Left renal pelvis (tissue), 4 donors: ENCODE results near the gene SNAP47. TPM values are rescaled to one million over a fixed set of nuclear protein-coding genes. Genes with fewer than 3 reads are reported as not detected.

Experiments used
- DNase-seq, 4 donors: peaks; one replicate each; pipeline ENCODE4 v3.0.0-alpha.2; 2013; ENCODE audit warnings: low read depth in 4 of 4, low spot score in 3 of 4
- polyA plus RNA-seq, 4 donors: library from polyadenylated mRNA; unstranded; fragments of 120-200 nt; gene quantifications; one replicate each; pipeline ENCODE4 v1.2.1, GENCODE V29; 2013; ENCODE audit not compliant: insufficient read length in 4 of 4

Gene SNAP47
- polyA plus RNA-seq, 4 donors: 30.3 to 45.0 (median 43.2) TPM

- no peak for DNase-seq
These were observed 13.4 kb downstream of the SNAP47 start for GRCh38 chr1:227748496-227749182.

DNA sequence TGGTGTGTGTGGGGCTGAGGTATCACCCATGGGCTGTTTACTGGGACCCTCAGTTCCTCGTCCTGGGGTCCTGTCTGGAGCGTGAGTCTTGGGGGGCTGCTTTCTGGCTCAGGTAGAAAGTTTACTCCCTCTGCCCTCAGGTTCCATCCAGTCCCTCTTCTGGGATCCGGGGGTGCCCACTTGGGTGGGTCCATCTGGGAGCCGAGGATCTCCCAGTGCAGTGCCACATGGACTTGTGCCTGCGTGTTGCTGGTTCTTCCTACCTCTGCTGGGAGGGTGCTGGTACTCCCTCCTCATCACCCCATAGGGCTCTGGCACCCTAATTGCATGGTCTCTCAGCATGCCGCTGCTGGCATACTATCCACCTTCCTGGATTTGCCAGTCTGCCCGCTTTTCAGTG, 14.0 kb downstream of the SNAP47 start:
- no peak for DNase-seq

GRCh38 chr1:227749916-227750710, 14.9 kb downstream of the SNAP47 start:
- no peak for DNase-seq

DNA sequence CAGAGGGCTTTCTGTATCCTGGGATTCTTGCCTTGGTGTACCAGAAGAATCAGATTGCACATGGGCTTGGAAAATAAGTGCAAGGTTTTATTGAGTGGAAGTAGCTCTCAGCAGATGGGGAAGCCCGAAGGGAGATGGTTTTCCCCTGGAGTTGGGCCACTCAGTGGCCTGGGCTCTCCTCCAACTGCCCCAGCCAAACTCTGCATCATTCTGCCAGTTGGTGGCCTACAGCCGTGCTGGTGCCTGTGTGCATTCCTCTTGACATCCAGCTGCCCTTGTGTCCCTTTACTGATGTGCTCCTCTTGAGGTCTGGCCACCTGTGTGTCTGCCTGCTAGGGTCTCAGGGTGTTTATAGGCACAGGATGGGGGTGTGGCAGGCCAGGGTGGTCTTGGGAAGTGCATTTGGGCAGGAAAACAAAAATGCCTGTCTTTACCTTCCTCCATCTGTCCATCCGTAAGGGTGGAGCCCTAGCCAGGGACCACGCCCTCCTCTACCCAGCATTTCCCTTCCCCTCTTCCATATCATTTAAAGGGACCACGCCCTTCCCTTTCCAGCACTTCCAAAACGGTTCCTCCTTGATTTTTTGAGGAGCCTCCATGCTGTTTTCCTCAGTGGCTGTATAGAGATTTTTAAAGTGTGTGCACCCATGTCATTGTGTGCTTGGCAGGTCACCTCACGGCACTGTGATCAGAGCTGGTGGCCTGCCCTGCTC, 18.9 kb downstream of the SNAP47 start:
- no peak for DNase-seq

DNA sequence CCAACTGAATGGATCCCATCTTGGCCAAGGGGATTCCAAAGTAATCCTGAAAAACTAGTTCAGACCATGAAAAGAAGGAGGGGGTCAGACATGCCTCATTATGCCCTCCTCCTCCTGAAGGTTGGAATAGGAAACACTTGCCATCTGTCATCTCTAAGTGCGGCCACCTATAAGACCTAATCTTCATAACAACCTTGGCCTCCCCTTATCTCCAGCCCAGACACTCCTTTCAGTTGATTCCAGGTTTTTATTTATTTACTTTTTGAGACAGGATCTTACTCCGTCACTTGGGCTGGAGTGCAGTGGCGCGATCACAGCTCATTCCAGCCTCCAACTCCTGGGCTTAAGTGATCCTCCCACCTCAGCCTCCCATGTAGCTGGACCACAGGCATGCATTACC, 19.7 kb downstream of the SNAP47 start:
- DNase-seq: no peak

DNA sequence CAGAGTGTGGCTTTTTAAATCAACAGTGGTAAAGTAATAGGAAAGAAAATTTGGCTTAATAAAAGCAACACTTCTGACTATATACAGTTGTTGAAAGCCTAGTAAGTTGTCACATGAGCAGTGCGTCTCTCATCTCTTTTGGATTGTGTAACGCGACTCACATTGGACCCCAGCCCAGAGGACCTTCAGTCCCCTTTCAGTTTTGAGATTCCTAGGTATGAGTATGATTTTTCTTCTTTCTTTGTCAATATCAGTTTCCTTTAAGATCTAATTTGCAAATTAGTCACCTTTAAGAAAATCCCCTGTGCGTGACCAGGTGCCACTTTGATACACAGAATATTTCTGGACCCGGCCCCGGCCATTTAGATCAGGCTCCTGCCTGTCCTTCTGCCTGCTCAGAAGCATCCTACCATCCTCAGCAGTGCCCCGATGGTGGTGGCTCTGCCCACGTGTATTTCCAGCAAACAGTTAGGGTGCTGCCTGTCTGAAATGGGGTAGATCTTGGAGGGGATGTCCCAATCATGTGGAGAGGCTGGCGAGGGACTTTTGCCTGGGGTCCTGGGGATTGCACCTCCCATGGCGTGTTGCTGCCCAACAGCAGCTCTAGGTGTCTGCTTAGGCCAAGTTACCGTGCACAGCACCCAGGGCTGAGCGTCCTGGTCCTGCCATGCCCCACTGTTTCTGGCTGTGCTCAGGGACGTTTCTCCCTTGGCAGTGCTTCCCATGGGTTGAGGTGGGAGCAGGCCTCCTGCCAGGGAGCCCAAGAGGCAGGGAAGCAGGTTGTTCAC, 21.1 kb downstream of the SNAP47 start:
- no peak for DNase-seq

- no peak for DNase-seq
These were observed 22.5 kb downstream of the SNAP47 start for GRCh38 chr1:227757781-227758180.

DNA sequence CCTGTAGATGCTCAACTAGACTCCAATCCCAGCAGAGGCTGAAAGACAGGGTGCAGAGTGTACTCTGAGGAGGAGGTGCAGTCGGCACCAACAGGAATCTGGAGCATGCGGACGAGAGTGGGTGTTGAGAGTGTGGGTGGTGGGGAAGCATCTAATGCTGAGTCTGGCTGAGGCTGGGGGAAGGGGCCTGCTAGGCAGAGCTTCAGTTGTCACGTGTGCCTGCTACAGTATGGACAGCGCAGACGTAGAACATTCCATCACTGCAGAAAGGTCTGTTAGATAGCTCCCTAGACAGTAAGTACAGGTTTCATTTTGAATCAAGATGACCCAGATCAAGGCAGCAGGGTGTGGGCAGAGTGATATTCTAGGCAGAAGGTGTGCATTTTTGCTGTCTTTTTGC, 23.1 kb downstream of the SNAP47 start:
- no peak for DNase-seq

DNA sequence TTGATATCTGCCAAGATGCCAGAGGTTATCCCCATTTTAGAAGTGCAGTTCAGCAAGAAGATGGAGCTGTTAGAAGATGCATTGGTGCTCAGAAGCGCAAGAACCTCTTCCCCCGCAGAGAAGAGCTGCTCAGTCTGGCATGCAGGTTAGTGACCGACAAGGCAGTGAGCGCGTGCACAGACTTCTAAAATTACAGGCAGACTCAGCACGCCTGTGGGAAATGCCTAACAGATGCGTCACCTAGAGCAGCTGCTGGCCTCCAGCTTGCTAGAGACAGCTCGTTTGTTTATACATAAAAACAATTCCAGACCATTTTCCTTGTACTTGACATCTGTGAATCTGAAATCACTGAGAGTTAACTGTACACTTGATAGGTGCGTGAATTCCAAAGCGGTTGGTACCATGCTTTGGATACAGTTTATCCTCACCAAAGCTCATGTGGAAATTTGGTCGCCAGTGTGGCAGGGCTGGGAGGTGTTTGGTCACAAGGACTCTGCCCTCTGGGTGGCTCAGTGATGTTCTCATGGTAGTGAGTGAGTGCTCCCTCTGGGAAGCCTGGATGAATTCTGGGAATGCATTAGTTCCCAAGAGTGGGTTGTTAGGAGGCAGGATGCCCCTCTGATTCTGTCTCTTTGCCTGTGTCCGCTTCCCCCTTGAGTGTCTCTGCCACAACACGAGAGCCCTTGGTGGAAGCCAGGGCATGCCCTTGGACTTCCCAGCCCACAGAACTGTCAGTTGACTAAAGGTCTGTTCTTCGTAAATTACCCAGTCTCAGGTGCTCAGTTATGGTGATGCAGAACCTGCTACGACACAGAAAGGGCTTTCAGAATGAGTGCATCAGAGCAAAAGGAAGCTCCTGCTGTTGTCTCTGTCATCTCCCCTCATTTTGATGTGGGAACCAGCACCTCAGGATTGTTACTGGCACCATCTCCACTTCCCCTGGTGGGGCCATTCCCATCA, 24.4 kb downstream of the SNAP47 start:
- no peak for DNase-seq

DNA sequence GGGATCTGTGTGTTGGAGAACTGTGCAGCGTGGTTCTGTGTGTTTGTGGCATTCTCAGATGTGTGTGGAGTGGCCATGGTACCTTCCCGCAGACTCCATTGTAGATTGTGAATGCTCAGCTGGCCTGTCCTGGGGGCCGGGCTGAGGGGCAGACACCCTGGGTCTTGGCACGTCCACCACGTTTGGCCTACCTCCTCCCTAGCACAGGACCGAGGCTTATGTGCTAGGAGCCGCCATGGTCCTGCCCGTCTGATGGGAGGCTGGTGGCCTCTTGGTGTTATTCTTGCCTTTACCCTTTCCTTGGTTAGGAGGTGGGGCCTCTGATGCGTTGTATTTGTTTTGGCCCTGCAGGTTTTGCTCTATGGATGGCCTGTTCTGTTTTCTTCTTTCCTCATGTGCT, 25.1 kb downstream of the SNAP47 start:
- no peak for DNase-seq

DNA sequence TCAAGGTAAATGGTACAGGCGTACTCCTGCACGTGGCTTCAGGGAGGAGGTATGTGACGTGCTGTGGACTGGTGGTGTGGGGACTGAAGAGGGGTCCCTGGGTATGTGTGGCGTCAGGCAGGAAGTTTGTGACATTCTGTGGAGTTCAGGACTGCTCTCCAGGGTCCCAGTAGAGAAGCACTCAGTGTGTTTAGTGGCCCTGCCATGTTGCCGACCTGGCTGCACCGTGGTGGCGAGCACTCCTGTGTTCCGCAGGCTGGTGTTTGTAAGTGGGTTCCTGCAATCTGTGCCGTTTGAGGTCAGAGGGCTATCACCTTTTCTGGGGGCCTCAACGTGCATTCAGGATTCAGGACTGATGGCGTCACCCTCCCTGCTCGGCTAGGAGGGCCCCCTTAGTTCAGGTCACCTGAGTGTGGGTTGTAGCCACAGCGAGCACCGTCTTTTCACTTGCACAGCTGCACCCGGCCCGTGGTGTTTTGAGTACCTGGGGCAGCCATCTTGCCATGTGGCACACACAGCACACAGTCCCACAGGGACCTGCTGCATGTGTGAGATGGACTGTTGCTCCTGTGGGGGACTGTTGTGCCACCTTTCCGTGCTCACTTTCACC, 26.5 kb downstream of the SNAP47 start:
- DNase-seq: no peak

DNA sequence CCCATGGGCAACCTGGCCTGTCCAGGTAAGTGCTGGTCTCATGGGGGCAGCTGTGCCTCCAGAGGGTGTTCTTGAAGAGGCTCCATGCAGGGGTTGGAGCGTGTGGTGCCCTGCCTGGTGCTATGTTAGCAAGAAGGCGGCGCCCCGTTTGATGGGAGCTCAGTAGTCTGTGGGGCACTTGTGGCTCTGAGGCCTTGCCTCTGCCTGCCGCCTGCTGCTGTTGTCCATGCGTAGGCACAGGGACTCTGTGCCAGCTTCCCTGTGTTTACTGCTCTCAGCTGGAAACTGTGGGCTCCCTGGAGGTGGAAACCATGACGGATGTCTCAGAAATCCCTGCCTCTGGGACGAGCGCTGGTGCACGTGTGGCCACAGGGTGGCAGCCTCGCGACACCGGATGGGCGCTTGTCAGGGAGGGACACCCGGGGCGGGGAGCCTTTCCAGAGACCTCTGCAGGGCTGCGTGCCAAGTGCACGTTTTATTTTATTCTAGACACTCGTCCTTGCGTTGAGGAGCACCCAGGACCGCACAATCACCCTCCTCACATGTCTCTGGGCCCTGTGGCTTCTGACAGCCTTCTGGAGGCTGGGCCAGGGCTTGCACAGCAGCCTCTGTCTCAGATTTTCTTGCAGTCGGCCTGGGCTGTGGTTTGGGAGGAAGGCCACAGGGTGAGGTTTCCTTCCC, 27.1 kb downstream of the SNAP47 start:
- peak in 2 of 4 donors; percentile 42 to 64 for DNase-seq

GRCh38 chr1:227763246-227764018, 28.2 kb downstream of the SNAP47 start:
- DNase-seq: no peak

DNA sequence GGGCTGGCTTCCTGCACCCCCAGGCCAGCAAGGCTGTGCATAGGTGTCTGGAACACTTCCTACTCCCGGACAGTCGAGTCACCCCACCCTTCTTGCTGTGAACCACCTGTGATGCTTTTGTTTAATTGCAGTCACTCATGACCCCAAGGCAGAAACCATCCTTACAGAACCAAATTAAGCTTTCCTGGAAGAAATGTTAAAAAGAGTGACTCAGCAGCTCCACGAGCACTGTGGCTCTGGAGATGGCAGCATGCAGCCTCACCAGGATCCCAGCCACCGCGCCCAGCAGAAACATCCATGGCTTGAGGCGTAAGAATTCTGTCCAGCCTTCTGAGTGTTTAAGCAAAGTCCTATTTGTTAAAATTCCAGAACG, 28.8 kb downstream of the SNAP47 start:
- no peak for DNase-seq

DNA sequence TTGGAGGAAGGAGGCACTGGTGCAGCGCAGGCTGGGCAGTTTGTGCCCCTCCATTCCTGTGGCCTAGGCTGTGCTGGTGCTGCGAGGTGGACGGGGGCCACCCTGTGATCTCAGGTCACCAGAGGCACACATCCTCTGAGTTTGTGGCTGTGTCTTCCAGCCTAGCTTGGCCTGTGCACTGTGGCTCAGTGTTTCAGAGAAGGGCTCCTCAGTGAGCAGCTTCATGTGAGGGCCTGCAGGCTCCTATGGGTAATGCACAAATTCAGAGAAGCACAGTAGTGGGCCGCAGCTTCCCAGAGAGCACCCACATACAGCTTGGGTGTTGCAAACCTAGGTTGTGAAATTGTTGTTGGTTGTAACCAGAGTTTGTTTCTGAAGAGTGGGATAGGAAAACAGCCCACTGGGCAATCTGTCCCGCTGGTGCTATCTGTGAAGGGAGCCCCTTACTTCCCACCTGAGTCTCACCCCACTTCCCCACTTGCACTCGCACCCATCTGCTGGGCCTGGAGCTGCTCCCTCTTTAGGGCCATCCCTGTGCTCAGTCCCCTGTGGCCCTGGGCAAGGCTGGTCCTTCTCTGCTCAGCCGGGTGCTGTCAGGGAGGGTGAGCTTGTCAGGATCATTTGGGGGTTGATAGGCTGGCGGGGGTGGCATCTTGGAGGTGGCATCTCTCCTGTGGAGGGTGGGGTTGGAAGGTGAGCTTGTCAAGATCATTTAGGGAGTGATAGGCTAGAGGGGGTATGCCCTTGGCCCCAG, 30.2 kb downstream of the SNAP47 start:
- no peak for DNase-seq

GRCh38 chr1:227766015-227766634, 30.9 kb downstream of the SNAP47 start:
- no peak for DNase-seq
